GM12878 (cell line): ENCODE measurements around the gene MAPK8IP3. TPM values are rescaled to one million over a fixed set of nuclear protein-coding genes. Genes with fewer than 3 reads are reported as not detected.

Source experiments
- ATAC-seq: fragments of 200-7000 bp; cut with Tn5 transposase; 3 replicates; pipeline ENCODE4 v1.9.1; 2020; ENCODE audit warnings: mild to moderate bottlenecking, moderate library complexity
- BruUV-seq: library from RNA; stranded (reverse); fragments of 400-500 nt; replicated peaks from 2 replicates; lab custom pipeline; 2021; lab: Mats Ljungman, UMichigan
- CTCF ChIA-PET: fragments of 300-600 bp; sonication (Branson Sonifier 250); formaldehyde crosslinking; extraction: SDS; loops from one replicate; lab custom pipeline; 2021; ENCODE audit warnings: inconsistent platforms; lab: Yijun Ruan, JAX
- POLR2A ChIA-PET: fragments of 350-600 bp; formaldehyde crosslinking; extraction: SDS; loops from one replicate; lab custom pipeline; 2021; ENCODE audit warnings: inconsistent platforms; lab: Charles Lee
- RAD21 ChIA-PET: fragments of 300-600 bp; sonication (Branson Sonifier 250); formaldehyde crosslinking; loops from one replicate; lab custom pipeline; 2023; ENCODE audit warnings: antibody characterized with exemption; ENCODE audit not compliant: unreplicated experiment; lab: Charles Lee
- SMC1A ChIA-PET: fragments of 300-600 bp; sonication (Branson Sonifier 250); formaldehyde crosslinking; loops from one replicate; lab custom pipeline; 2023; ENCODE audit not compliant: unreplicated experiment, uncharacterized antibody; lab: Charles Lee
- DNase-seq: peaks from one replicate; pipeline ENCODE4 v3.0.0-alpha.2; 2011; ENCODE audit warnings: low read depth, low spot score
- FAIRE-seq: peaks from 3 replicates; lab custom pipeline; 2011; peaks lifted over from hg19 to GRCh38; lab: Jason Lieb, UNC
- H2AFZ ChIP-seq: 2 replicates; pipeline ENCODE4 v1.6.0; 2011; ENCODE audit warnings: low read depth, low read length, control low read depth; ENCODE audit not compliant: control insufficient read depth
- H3K27ac ChIP-seq: 2 replicates; pipeline ENCODE4 v1.5.1; 2011; ENCODE audit warnings: control low read depth; ENCODE audit not compliant: control insufficient read depth, insufficient read depth
- H3K27me3 ChIP-seq, 2 experiments: replicated peaks in 1 of 2; 2 replicates each; pipeline versions ENCODE4 v1.6.0 to v1.6.1; 2011; ENCODE audit warnings: low read length in 1 of 2; ENCODE audit not compliant: control insufficient read depth in 2 of 2, insufficient read depth in 2 of 2
- H3K36me3 ChIP-seq, 2 experiments: 2 replicates each; pipeline ENCODE4 v1.5.1; 2011; ENCODE audit warnings: low read length in 1 of 2; ENCODE audit not compliant: control insufficient read depth in 2 of 2, insufficient read depth in 2 of 2
- H3K4me1 ChIP-seq: 2 replicates; pipeline ENCODE4 v1.6.1; 2011; ENCODE audit warnings: mild to moderate bottlenecking, low read length, moderate library complexity, mixed read lengths; ENCODE audit not compliant: control insufficient read depth, insufficient read depth
- H3K4me2 ChIP-seq: 2 replicates; pipeline ENCODE4 v1.6.0; 2011; ENCODE audit warnings: control low read depth; ENCODE audit not compliant: control insufficient read depth, insufficient read depth
- H3K4me3 ChIP-seq: fragments of 200-600 bp; sonication (generic); 2 replicates; pipeline ENCODE4 v1.5.1; 2016
- H3K79me2 ChIP-seq: 2 replicates; pipeline ENCODE4 v1.6.0; 2011; ENCODE audit warnings: low read length; ENCODE audit not compliant: control insufficient read depth, insufficient read depth
- H3K9ac ChIP-seq: 2 replicates; pipeline ENCODE4 v1.8.0; 2011; ENCODE audit warnings: low read length, control low read depth, mixed read lengths; ENCODE audit not compliant: control insufficient read depth, insufficient read depth
- H3K9me3 ChIP-seq: replicated peaks from 3 replicates; pipeline ENCODE4 v1.5.1; 2011; ENCODE audit warnings: mild to moderate bottlenecking, low read length; ENCODE audit not compliant: control insufficient read depth, insufficient read depth
- H4K20me1 ChIP-seq: 2 replicates; pipeline ENCODE4 v1.6.0; 2011; ENCODE audit not compliant: control insufficient read depth, insufficient read depth
- ATF2 ChIP-seq: IDR thresholded peaks from 2 replicates; pipeline ENCODE4 v1.6.1; 2012; ENCODE audit warnings: low read length, inconsistent platforms
- BCL11A ChIP-seq: IDR thresholded peaks from 2 replicates; pipeline ENCODE4 v1.6.1; 2011; ENCODE audit warnings: low read depth, low read length
- EGR1 ChIP-seq, 2 experiments: IDR thresholded peaks; 1 replicate in 1 of 2; 2 replicates in 1 of 2; pipeline ENCODE4 v1.6.1; 2011 to 2012; ENCODE audit warnings: low read depth in 2 of 2, low read length in 2 of 2, borderline replicate concordance in 1 of 2, mild to moderate bottlenecking in 1 of 2, moderate library complexity in 1 of 2
- KAT2A ChIP-seq: conservative IDR thresholded peaks from 2 replicates; pipeline ENCODE4 v1.6.1; 2011; ENCODE audit warnings: low read depth, low read length; ENCODE audit not compliant: control insufficient read depth
- PAX8 ChIP-seq: fragments of 450-650 bp; IDR thresholded peaks from 2 replicates; pipeline ENCODE4 v1.6.1; 2017; ENCODE audit warnings: mild to moderate bottlenecking, moderate library complexity
- SMARCA5 ChIP-seq: fragments of 450-650 bp; IDR thresholded peaks from 2 replicates; pipeline ENCODE4 v1.6.1; 2017; ENCODE audit warnings: mild to moderate bottlenecking
- WGBS: methylation state at CpG from one replicate; pipeline ENCODE4 v1.1.6; 2016; ENCODE audit warnings: low lambda C conversion rate; ENCODE audit not compliant: insufficient replicate concordance, insufficient coverage; ENCODE audit errors: missing lambda C conversion rate; 5-methylcytosine and 5-hydroxymethylcytosine counted together
- in situ Hi-C: fragments of 300-500 bp; cut with MboI; formaldehyde crosslinking; loops from 9 replicates; pipeline ENCODE4 v1.14.3; 2018; ENCODE audit warnings: mixed read lengths
- intact Hi-C: fragments of 100-400 bp; cut with micrococcal nuclease; formaldehyde crosslinking; loops from one replicate; pipeline ENCODE4 v1.14.2; 2022; ENCODE audit not compliant: unreplicated experiment
- polyA plus RNA-seq, 11 experiments: library from polyadenylated mRNA; depleted of rRNA in 4 of 11; unstranded in 6 of 11; stranded (reverse) in 5 of 11; fragments of >200 nt; fragmentation: Nextera tagmentation in 4 of 11; fragmentation: Illumina TruSeq in 1 of 11; extraction: Ambion mirVana in 4 of 11; extraction: Trizol in 1 of 11; gene quantifications; 1 replicate in 1 of 11; 2 replicates in 10 of 11; pipeline versions ENCODE4 v1.2.1 to v1.2.3, GENCODE V29; 2011 to 2016; ENCODE audit warnings: inconsistent platforms in 2 of 11, missing spikeins in 2 of 11, low read depth in 1 of 11
- total RNA-seq, 4 experiments: library from RNA; depleted of rRNA in 3 of 4; stranded (reverse); fragments of >200 nt in 3 of 4; fragmentation: Illumina TruSeq in 1 of 4; extraction: Trizol in 1 of 4; gene quantifications; 2 replicates each; pipeline versions ENCODE4 v1.2.1 to v1.2.3, GENCODE V29; 2013 to 2021
- TF ChIP-seq, protein P1 (sequence below): fragments of 150-350 bp; IDR thresholded peaks from 2 replicates; pipeline ENCODE4 v1.6.1; 2016; ENCODE audit warnings: low read depth, low read length

MAPK8IP3 gene
- total and polyA plus RNA-seq, 10 of the 15 experiments (the other 5 are each of a cell fraction or from before 2014, with no cell fraction given): 0.06 to 67.9 (median 18.2) TPM

DNA sequence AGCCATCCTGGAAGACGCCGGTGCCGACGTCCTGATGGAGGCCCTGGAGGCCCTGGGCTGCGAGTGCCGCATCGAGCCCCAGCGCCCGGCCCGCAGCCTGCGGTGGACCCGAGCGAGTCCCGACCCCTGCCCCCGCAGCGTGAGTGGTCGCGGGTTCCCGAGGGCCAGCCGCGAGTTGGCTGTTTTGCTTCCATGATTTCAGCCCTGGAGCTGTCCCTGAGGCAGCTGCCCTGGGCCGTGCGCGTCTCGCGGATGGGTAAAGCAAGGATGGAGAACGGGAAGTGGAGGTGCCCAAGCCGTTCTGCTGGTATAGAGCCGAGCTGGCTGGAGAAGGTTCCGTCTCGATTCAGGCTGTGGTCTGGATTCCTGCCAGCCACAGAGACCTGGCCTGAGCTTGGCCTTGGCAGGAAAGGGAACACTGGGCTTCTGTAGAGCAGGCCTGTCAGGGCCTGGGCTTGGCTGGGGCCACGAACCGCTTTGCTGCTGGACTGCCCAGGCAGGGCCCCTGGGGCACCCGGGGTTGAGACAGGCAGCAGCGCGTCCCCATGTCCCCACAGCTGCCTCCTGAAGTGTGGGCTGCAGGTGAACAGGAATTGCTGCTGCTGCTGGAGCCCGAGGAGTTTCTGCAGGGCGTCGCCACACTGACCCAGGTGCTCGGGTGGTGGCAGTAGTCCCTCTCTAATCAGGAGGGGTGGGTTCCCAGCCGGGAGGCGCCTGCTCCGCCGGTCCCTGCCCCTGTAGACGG is 67.9 kb downstream of the MAPK8IP3 start (continued):
- no peak for TF ChIP-seq PAX8
- TF ChIP-seq, protein P1, sequence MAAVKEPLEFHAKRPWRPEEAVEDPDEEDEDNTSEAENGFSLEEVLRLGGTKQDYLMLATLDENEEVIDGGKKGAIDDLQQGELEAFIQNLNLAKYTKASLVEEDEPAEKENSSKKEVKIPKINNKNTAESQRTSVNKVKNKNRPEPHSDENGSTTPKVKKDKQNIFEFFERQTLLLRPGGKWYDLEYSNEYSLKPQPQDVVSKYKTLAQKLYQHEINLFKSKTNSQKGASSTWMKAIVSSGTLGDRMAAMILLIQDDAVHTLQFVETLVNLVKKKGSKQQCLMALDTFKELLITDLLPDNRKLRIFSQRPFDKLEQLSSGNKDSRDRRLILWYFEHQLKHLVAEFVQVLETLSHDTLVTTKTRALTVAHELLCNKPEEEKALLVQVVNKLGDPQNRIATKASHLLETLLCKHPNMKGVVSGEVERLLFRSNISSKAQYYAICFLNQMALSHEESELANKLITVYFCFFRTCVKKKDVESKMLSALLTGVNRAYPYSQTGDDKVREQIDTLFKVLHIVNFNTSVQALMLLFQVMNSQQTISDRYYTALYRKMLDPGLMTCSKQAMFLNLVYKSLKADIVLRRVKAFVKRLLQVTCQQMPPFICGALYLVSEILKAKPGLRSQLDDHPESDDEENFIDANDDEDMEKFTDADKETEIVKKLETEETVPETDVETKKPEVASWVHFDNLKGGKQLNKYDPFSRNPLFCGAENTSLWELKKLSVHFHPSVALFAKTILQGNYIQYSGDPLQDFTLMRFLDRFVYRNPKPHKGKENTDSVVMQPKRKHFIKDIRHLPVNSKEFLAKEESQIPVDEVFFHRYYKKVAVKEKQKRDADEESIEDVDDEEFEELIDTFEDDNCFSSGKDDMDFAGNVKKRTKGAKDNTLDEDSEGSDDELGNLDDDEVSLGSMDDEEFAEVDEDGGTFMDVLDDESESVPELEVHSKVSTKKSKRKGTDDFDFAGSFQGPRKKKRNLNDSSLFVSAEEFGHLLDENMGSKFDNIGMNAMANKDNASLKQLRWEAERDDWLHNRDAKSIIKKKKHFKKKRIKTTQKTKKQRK: no peak

- H3K27ac ChIP-seq: no peak overlapping the region
- no peak for FAIRE-seq
- no peak for TF ChIP-seq SMARCA5
- 0 out of 2 replicates have a peak, but pooled peaks have one; percentile 1 for TF ChIP-seq BCL11A
- no peak for TF ChIP-seq ATF2
- TF ChIP-seq KAT2A: no peak
- TF ChIP-seq EGR1 (IDR thresholded peaks at IDR 0.05; ENCODE audit: borderline replicate concordance in 1 of 2, low read depth in 2 of 2, low read length in 2 of 2): no peak
- TF ChIP-seq, all 136 proteins: peak for 1
- Histone ChIP-seq H2AFZ (no peak overlapping the region), H3K9me3 (no peaks in the 10 kb centered on the region), H3K36me3 (peaks cover 0 to 10% of the 10 kb centered on the region in 2 experiments; a peak in 2 of 4 replicates), H3K27me3 (no peaks in the 10 kb centered on the region), H4K20me1 (no peaks in the 10 kb centered on the region), H3K4me2 (peak overlapping the region; percentile 94), H3K4me1 (peaks cover 15% of the 10 kb centered on the region), H3K4me3 (peak overlapping the region; percentile 100), H3K9ac (peak overlapping the region; percentile 78), H3K79me2 (peaks cover 43% of the 10 kb centered on the region)
- POLR2A ChIA-PET: interaction anchor here (5.8 kb wide), 1 partner anchor 8 kb away, joined by 39 read pairs; the partner anchor contains the start of genes NUBP2 and SPSB3
- in situ Hi-C loops: loop anchor here (5.0 kb wide), 1 partner anchor 62 kb away; no protein-coding TSS in a partner anchor
- DNase-seq: no peak
- RAD21 ChIA-PET: no interaction called here
- 75% methylated on average over 7 of the region's 7 CpGs for WGBS
- intact Hi-C loops: loop anchor here (5.0 kb wide), 1 partner anchor 67 kb away; the partner anchor contains the start of gene MAPK8IP3
- SMC1A ChIA-PET: no interaction called here
- BruUV-seq: no TSS peak
- no peak for ATAC-seq
- CTCF ChIA-PET: interaction anchor here (0.7 to 1.2 kb wide), 3 partner anchors 8 to 166 kb away, joined by 3 to 9 read pairs (median 3); partner anchors contain the start of genes NUBP2 and SPSB3
These were observed 68.4 kb downstream of the MAPK8IP3 start for GRCh38 chr16:1774448-1774780.
